ENCODE data around the gene MTMR12. TPM values are rescaled to one million over a fixed set of nuclear protein-coding genes. Genes with fewer than 3 reads are reported as not detected.
A peak's percentile ranks its signal among the peaks of the same experiment; 100 is the strongest.

The MTMR12 gene
- total and polyA plus RNA-seq, 2 of the 13 experiments (the other 11 are each of a cell fraction or from before 2014, with no cell fraction given): 23.4 to 36.6 TPM

DNA sequence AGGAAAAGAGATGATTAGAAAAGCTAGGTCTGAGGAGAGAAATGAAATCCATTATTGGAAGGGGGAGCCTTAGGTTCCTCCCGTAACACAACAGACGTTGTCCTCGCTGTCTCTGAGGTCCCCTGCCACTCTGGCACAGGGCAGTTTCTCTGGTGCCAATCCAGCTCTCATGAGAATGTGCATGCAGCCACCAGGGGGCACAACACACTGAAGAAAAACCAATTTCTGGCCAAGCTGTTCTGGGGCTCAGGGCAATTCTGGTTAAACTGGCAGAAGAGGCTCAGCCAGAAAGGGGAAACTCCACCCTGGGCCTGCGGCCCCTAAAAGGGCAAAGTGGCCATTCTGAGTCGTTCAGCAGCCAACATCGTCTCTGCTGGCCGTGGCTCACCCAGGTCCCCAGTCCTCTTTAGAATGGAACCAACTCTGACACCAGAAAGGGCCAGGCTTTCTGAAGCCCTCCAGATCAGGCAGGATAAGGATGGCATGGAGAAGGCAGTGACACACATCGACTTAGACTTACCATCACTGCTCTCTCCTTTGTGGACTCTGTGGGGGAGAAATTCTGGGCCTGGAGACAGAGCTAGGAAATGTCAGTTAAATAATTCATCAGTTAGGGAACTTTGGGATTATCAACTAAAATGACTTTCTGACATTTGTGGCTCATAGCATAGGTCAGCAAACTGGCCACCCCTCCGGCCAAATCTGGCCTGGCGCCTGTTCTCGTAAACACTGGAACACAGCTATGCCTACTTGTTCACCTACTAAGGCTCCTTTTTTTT is 80.1 kb downstream of the MTMR12 start (continued):
- TF ChIP-seq, protein P1, sequence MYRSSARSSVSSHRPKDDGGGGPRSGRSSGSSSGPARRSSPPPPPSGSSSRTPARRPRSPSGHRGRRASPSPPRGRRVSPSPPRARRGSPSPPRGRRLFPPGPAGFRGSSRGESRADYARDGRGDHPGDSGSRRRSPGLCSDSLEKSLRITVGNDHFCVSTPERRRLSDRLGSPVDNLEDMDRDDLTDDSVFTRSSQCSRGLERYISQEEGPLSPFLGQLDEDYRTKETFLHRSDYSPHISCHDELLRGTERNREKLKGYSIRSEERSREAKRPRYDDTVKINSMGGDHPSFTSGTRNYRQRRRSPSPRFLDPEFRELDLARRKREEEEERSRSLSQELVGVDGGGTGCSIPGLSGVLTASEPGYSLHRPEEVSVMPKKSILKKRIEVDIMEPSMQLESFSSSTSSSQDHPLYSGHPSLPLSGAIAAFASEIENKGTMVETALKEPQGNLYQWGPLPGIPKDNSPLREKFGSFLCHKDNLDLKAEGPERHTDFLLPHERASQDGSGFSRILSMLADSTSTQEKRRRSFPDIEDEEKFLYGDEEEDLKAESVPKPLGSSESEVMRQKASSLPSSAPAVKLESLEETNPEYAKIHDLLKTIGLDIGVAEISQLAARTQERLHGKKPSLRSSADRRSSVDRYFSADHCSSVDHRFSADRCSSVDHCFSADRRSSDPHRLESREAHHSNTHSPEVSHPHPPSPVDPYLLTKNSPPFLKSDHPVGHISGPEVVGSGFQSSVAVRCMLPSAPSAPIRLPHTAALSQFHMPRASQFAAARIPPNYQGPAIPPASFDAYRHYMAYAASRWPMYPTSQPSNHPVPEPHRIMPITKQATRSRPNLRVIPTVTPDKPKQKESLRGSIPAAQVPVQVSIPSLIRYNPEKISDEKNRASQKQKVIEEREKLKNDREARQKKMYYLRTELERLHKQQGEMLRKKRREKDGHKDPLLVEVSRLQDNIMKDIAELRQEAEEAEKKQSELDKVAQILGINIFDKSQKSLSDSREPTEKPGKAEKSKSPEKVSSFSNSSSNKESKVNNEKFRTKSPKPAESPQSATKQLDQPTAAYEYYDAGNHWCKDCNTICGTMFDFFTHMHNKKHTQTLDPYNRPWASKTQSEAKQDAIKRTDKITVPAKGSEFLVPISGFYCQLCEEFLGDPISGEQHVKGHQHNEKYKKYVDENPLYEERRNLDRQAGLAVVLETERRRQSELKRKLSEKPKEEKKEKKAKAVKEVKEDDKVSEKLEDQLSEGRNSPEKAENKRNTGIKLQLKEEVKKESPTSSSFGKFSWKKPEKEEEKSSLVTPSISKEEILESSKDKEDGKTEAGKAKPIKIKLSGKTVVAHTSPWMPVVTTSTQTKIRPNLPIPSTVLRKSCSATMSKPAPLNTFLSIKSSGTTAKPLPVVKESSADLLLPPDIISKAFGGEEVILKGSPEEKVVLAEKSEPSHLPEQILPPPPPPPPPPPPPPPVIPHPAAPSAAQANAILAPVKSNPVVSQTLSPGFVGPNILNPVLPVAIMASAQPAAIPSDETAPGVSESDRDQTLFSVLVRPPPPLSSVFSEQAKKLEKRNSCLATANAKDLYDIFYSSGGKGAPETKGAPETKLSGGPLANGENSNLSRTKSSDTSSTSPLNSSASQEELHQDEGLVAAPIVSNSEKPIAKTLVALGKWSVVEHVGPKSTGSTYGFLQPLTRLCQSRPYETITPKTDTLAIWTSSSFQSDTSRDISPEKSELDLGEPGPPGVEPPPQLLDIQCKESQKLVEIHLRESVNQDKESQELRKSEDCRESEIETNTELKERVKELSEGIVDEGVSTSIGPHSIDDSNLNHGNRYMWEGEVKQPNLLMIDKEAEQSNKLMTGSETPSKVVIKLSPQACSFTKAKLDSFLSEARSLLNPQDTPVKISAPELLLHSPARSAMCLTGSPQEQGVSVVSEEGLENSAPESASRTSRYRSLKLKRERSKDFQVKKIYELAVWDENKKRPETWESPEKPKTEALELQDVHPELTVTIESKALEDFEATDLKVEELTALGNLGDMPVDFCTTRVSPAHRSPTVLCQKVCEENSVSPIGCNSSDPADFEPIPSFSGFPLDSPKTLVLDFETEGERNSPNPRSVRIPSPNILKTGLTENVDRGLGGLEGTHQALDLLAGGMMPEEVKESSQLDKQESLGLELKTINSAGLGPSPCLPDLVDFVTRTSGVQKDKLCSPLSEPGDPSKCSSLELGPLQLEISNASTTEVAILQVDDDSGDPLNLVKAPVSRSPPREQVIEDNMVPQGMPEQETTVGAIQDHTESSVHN (CRISPR knock-in tag; IDR thresholded peaks at IDR 0.05): no peak
- TF ChIP-seq E2F1 (CRISPR knock-in tag; IDR thresholded peaks at IDR 0.05) (no peak), GZF1 (CRISPR knock-in tag; IDR thresholded peaks at IDR 0.05) (no peak), ZSCAN20 (CRISPR knock-in tag; IDR thresholded peaks at IDR 0.05; ENCODE audit: borderline replicate concordance) (no peak), ZNF75D (CRISPR knock-in tag; IDR thresholded peaks at IDR 0.05; ENCODE audit: borderline replicate concordance) (no peak), RBM39 (IDR thresholded peaks at IDR 0.05; ENCODE audit: low read depth, low read length, poor library complexity, severe bottlenecking) (no peak), GTF2F1 (IDR thresholded peaks at IDR 0.05; ENCODE audit: low read length) (no peak), KDM2A (CRISPR knock-in tag; IDR thresholded peaks at IDR 0.05; ENCODE audit: borderline replicate concordance, low read depth) (peak; percentile 30; the same call in 1 of the 2 replicates), WIZ (CRISPR knock-in tag; IDR thresholded peaks at IDR 0.05) (no peak), ZNF572 (CRISPR knock-in tag; IDR thresholded peaks at IDR 0.05) (no peak), ZNF552 (CRISPR knock-in tag; IDR thresholded peaks at IDR 0.05; ENCODE audit: borderline replicate concordance) (no peak)
- TF ChIP-seq, protein P2, sequence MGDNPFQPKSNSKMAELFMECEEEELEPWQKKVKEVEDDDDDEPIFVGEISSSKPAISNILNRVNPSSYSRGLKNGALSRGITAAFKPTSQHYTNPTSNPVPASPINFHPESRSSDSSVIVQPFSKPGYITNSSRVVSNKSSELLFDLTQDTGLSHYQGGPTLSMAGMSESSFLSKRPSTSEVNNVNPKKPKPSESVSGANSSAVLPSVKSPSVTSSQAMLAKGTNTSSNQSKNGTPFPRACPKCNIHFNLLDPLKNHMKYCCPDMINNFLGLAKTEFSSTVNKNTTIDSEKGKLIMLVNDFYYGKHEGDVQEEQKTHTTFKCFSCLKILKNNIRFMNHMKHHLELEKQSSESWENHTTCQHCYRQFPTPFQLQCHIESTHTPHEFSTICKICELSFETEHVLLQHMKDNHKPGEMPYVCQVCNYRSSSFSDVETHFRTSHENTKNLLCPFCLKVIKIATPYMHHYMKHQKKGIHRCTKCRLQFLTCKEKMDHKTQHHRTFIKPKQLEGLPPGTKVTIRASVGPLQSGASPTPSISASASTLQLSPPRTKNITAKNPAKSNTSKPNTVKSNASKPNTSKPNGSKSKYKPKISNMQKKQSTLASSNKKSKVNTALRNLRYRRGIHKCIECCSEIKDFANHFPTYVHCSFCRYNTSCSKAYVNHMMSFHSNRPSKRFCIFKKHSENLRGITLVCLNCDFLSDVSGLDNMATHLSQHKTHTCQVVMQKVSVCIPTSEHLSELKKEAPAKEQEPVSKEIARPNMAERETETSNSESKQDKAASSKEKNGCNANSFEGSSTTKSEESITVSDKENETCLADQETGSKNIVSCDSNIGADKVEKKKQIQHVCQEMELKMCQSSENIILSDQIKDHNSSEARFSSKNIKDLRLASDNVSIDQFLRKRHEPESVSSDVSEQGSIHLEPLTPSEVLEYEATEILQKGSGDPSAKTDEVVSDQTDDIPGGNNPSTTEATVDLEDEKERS (CRISPR knock-in tag; IDR thresholded peaks at IDR 0.05): no peak
- TF ChIP-seq, protein P3, sequence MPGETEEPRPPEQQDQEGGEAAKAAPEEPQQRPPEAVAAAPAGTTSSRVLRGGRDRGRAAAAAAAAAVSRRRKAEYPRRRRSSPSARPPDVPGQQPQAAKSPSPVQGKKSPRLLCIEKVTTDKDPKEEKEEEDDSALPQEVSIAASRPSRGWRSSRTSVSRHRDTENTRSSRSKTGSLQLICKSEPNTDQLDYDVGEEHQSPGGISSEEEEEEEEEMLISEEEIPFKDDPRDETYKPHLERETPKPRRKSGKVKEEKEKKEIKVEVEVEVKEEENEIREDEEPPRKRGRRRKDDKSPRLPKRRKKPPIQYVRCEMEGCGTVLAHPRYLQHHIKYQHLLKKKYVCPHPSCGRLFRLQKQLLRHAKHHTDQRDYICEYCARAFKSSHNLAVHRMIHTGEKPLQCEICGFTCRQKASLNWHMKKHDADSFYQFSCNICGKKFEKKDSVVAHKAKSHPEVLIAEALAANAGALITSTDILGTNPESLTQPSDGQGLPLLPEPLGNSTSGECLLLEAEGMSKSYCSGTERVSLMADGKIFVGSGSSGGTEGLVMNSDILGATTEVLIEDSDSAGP (CRISPR knock-in tag; IDR thresholded peaks at IDR 0.05; ENCODE audit: borderline replicate concordance): peak; percentile 25; the same call in 1 of the 2 replicates

All from HepG2 (cell line).